ENCODE measurements around the gene TBX15. TPM values are rescaled to one million over a fixed set of nuclear protein-coding genes. Genes with fewer than 3 reads are reported as not detected.

The TBX15 gene
- total and polyA plus RNA-seq, 2 experiments from 2014 or later: not detected

DNA sequence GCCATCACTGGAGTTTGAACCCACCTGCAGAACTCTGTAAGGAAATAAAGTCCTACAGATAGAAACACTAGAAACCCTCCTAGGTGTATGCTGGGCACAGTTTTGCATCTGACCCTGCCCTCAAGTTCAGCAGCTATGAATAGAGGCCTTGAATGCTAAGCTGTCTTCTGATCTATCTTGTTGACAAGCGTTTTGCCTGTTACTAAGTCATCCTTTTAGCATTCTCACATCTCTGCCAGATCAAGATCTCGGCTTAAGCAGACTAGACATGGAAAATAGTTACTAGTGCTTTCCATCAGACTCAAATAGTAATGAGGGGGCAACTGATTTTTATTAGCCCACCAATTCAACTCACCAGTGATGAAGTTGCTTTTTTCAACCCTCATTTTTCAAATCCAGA is 10.5 kb downstream of the TBX15 start:
- Histone ChIP-seq H3K9me3 (ENCODE audit: low read depth) (no peaks in the 10 kb centered on the region), H3K36me3 (no peaks in the 10 kb centered on the region), H3K27ac (no peak overlapping the region), H3K4me1 (ENCODE audit: low read depth) (peaks cover 4% of the 10 kb centered on the region), H3K27me3 (peaks cover 100% of the 10 kb centered on the region), H3K4me3 (no peak overlapping the region)
- DNase-seq (ENCODE audit: low read depth in 1 of 2, low spot score in 1 of 2): no peak
- TF ChIP-seq, protein P1, sequence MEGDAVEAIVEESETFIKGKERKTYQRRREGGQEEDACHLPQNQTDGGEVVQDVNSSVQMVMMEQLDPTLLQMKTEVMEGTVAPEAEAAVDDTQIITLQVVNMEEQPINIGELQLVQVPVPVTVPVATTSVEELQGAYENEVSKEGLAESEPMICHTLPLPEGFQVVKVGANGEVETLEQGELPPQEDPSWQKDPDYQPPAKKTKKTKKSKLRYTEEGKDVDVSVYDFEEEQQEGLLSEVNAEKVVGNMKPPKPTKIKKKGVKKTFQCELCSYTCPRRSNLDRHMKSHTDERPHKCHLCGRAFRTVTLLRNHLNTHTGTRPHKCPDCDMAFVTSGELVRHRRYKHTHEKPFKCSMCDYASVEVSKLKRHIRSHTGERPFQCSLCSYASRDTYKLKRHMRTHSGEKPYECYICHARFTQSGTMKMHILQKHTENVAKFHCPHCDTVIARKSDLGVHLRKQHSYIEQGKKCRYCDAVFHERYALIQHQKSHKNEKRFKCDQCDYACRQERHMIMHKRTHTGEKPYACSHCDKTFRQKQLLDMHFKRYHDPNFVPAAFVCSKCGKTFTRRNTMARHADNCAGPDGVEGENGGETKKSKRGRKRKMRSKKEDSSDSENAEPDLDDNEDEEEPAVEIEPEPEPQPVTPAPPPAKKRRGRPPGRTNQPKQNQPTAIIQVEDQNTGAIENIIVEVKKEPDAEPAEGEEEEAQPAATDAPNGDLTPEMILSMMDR (IDR thresholded peaks at IDR 0.05; ENCODE audit: low read depth, low read length): no peak

DNA sequence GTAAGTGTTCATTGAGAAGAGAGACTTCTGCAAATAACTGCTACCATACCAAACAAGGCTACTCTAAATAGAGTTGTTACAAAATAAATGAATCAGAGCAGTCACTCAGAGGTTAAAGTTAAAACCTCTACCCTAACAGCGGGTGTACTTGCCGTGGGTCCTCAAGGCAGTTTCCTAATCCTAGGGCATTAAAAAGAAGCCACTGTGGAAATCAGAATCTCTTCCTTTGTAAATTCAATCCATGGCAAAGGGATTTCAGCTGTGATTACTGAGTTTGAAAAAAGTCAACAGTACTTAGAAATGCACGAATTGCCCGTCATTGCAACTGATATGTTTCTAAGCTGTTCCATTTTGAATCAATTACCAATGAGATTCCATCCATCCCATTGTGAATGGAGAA is 13.5 kb downstream of the TBX15 start:
- Histone ChIP-seq H3K36me3 (no peaks in the 10 kb centered on the region), H3K27me3 (peaks cover 99% of the 10 kb centered on the region), H3K9me3 (ENCODE audit: low read depth) (no peaks in the 10 kb centered on the region), H3K4me3 (no peak overlapping the region), H3K4me1 (ENCODE audit: low read depth) (peaks cover 4% of the 10 kb centered on the region), H3K27ac (no peak overlapping the region)
- TF ChIP-seq, protein P1 (IDR thresholded peaks at IDR 0.05; ENCODE audit: low read depth, low read length): no peak
- no peak for DNase-seq (ENCODE audit: low read depth in 1 of 2, low spot score in 1 of 2)

DNA sequence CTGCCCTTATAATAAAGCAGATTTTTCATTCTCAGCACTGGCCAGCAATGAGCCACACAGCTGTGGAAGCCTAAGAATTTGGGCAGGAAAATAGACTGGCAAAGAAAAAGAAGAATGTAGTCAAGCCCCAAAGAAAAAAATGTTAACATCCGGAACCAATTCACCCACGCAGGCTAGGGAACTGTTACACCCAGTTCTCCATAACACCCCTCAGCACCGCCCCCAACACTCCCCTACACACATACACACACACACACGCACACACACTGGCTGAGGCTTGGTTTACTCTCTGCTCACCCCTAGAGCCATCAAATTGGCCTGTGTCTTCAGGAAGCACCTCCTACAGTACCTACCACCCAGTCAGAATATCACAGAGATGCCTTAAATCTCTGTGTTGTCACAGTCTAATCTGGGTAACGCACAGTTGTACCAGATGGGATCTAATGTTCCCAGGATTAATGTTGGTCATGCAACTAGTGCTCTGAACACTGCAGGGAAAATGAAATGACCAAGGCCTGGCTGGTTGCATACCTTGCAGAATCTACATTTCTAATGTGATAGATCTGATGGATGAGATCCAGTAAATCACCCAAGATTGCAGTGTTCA is 14.5 kb downstream of the TBX15 start:
- DNase-seq (ENCODE audit: low read depth in 1 of 2, low spot score in 1 of 2): no peak
- Histone ChIP-seq H3K4me3 (no peak overlapping the region), H3K9me3 (ENCODE audit: low read depth) (no peaks in the 10 kb centered on the region), H3K27ac (no peak overlapping the region), H3K4me1 (ENCODE audit: low read depth) (no peaks in the 10 kb centered on the region), H3K36me3 (no peaks in the 10 kb centered on the region), H3K27me3 (peaks cover 99% of the 10 kb centered on the region)
- TF ChIP-seq, protein P1 (IDR thresholded peaks at IDR 0.05; ENCODE audit: low read depth, low read length): no peak

DNA sequence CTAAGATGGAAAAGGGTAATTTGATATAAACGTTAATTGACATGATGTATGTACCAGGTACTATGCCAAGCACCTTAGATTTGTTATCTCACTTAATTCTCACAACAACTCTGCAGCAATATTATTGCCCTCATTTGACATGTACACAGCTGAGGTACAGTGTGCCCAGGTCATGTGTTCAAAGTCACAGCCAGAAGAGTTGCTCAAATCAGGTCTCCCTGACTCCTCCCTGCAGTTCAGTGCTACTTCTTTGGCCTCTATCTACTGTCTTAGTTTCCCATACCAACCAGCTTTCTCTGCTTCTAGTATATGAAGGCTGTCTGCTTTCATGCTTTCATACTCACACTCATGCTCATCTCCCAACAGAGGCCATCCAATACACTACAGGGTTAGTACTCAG is 15.1 kb downstream of the TBX15 start:
- H3K4me3 ChIP-seq: no peak overlapping the region
- H3K4me1 ChIP-seq (ENCODE audit: low read depth): no peaks in the 10 kb centered on the region
- no peak for DNase-seq (ENCODE audit: low read depth in 1 of 2, low spot score in 1 of 2)
- no peak overlapping the region for H3K27ac ChIP-seq
- H3K9me3 ChIP-seq (ENCODE audit: low read depth): no peaks in the 10 kb centered on the region
- H3K36me3 ChIP-seq: no peaks in the 10 kb centered on the region
- TF ChIP-seq, protein P1 (IDR thresholded peaks at IDR 0.05; ENCODE audit: low read depth, low read length): no peak
- peaks cover 98% of the 10 kb centered on the region for H3K27me3 ChIP-seq

DNA sequence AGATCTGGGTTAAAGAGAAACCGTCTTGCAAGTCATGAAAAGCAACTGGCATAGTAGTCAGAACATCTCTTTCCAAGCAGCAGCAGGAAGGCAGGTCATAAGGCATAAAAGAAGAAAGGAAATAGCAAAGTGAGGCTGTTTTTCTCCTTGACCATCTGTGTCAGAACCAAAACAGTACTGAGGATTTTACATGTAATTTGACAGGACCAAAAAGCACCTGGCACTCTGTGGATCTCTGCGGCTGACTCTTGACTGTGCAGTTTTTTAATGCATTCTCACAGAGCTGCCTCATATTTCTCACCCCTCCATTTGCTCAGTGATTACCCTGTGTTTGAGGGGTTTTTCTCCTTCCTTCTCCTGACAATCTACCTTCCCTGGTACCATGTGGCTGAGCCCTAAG is 17.7 kb downstream of the TBX15 start:
- no peak for DNase-seq (ENCODE audit: low read depth in 1 of 2, low spot score in 1 of 2)
- Histone ChIP-seq H3K27ac (no peak overlapping the region), H3K36me3 (no peaks in the 10 kb centered on the region), H3K4me3 (no peak overlapping the region), H3K27me3 (peaks cover 72% of the 10 kb centered on the region), H3K4me1 (ENCODE audit: low read depth) (no peaks in the 10 kb centered on the region), H3K9me3 (ENCODE audit: low read depth) (no peaks in the 10 kb centered on the region)
- TF ChIP-seq, protein P1 (IDR thresholded peaks at IDR 0.05; ENCODE audit: low read depth, low read length): no peak
